Lower leg skin (tissue), 4 donors: ENCODE measurements around the gene MAPK9. TPM values are rescaled to one million over a fixed set of nuclear protein-coding genes. Genes with fewer than 3 reads are reported as not detected.

Experiments used
- DNase-seq, 2 donors: peaks; one replicate each; pipeline ENCODE4 v3.0.0-alpha.2; 2019; ENCODE audit warnings: low spot score in 2 of 2
- H3K4me3 ChIP-seq: fragments of 200-600 bp; sonication (generic); 2 replicates; pipeline ENCODE4 v1.5.1; 2017; ENCODE audit warnings: mild to moderate bottlenecking, low read depth; ENCODE audit not compliant: poor library complexity, severe bottlenecking
- POLR2A ChIP-seq, 2 donors: fragments of 450-650 bp; IDR thresholded peaks; one replicate each; pipeline ENCODE4 v1.6.1; 2016 to 2017; ENCODE audit warnings: antibody characterized with exemption in 2 of 2, mild to moderate bottlenecking in 1 of 2, moderate library complexity in 1 of 2
- WGBS, 2 donors: methylation state at CpG; one replicate each; pipeline ENCODE4 v1.1.5; 2018; 5-methylcytosine and 5-hydroxymethylcytosine counted together
- intact Hi-C: fragments of 100-400 bp; cut with DNase I; formaldehyde crosslinking; loops from one replicate; pipeline ENCODE4 v1.15.0; 2023; ENCODE audit warnings: low total_unique reads
- total RNA-seq, 4 donors: library from RNA; depleted of rRNA; stranded (reverse); fragments of >200 nt; gene quantifications; one replicate each; pipeline ENCODE4 v1.1.0, GENCODE V29; 2016
- TF ChIP-seq, protein P1 (sequence below), 3 donors: fragments of 450-650 bp; IDR thresholded peaks; one replicate each; pipeline ENCODE4 v1.5.1; 2016; ENCODE audit warnings: antibody characterized with exemption in 3 of 3, mild to moderate bottlenecking in 3 of 3, moderate library complexity in 2 of 3

Gene MAPK9
- total RNA-seq, 4 donors from 2014 or later, result 10.4 to 18.4 (median 15.4) TPM

DNA sequence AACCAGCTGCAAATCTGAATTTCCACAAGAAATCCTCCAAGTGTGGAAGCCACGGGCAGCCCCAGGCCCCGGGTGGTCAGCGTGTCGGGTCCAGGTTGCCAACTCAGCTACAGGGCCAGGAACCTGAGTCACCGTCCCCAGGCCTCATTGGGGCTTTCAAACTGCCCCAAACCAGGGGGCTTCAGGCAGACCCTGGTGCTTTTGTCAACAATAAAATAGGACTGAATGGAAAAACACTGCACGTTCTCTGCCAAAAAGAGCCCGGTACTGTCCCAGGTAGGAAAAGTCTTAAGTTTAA lies 37.2 kb upstream of the MAPK9 start:
- no peak for DNase-seq
- WGBS, 2 donors, result 90 to 91% methylated on average over 7 of the region's 7 CpGs
- TF ChIP-seq, protein P1, sequence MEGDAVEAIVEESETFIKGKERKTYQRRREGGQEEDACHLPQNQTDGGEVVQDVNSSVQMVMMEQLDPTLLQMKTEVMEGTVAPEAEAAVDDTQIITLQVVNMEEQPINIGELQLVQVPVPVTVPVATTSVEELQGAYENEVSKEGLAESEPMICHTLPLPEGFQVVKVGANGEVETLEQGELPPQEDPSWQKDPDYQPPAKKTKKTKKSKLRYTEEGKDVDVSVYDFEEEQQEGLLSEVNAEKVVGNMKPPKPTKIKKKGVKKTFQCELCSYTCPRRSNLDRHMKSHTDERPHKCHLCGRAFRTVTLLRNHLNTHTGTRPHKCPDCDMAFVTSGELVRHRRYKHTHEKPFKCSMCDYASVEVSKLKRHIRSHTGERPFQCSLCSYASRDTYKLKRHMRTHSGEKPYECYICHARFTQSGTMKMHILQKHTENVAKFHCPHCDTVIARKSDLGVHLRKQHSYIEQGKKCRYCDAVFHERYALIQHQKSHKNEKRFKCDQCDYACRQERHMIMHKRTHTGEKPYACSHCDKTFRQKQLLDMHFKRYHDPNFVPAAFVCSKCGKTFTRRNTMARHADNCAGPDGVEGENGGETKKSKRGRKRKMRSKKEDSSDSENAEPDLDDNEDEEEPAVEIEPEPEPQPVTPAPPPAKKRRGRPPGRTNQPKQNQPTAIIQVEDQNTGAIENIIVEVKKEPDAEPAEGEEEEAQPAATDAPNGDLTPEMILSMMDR (IDR thresholded peaks at IDR 0.05), result no peak
- TF ChIP-seq POLR2A (IDR thresholded peaks at IDR 0.05), result no peak
- no peak overlapping the region for H3K4me3 ChIP-seq
- intact Hi-C loops, result loop anchor here (5.0 kb wide), 1 partner anchor 202 kb away; no protein-coding TSS in a partner anchor

DNA sequence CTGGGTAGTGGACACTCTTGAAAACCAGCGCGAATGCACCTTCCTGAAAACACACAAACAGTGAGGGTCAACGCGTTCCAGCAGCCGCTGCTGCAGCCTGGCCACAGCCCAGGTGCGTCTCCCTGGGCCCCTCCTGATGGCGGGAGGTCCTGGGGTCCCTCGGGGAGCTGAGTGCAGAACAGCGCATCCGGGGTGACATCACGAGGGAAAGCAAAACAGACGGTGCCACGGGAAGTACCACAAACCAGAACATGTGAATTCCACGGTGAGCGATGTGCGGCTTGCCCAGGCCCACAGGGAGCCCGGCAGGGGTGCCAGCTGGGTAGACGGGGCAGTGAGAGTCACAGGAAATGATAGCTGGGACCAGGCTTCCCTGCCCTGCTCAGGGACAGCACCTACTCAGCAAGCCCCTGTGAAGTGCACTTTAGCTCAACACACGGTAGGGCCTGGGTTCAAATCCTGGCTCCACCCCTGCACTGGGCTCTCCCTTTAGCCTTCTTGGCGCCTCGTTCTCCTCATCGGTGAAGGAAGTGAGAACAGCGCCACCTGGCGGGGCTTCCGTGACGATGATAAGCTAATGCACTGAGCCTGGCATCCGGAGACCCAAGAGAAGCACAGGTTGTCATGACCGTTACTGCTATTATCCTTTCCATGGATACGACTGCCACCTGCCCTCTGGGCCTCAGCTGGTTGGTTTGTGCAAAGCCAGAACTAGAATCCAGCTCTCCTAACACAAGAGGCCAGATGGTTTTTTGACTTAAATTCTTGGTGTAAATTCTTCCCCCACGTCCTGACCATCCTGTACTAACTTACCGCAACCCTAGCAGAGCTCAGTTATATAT lies 36.6 kb upstream of the MAPK9 start:
- TF ChIP-seq, protein P1 (IDR thresholded peaks at IDR 0.05), result peak in 1 of 3 donors; percentile 19
- no peak for TF ChIP-seq POLR2A (IDR thresholded peaks at IDR 0.05)

DNA sequence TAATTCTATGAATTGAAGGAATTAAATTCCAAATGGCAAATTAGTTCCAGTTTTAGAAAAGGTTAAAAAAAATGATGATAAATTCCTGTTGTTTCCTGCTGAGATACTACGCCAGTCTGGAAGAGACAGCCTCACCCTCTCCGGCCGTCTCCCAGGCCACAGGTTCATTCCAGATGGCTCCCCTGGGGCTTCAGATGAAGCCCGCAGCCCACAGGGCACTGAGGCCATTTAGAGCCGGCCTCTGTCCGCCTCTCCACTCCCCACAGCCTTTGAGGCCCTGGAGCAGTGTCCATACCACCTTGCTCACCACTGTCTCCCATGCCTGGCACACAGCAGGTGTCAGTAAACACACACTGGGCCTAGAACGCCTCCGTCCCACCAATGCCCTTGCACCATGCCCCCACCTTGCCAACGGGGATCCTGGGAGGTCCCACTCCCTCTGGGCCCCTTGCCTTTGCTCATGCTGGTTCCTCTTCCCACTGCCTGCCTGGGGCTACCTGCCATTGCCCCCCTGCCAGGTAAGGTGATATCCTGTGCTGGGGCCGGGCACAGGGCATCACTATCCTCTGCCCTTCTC lies 35.2 kb upstream of the MAPK9 start:
- 84 to 87% methylated on average over 10 of the region's 10 CpGs for WGBS, 2 donors
- intact Hi-C loops, result loop anchor here (5.0 kb wide), 1 partner anchor 200 kb away; no protein-coding TSS in a partner anchor

More for the DNA sequence above, 36.6 kb upstream of the MAPK9 start:
- intact Hi-C loops, result loop anchor here (5.0 kb wide), 1 partner anchor 201 kb away; no protein-coding TSS in a partner anchor
- DNase-seq, result peak; percentile 71 to 96
- WGBS, 2 donors, result 66 to 67% methylated on average over 29 to 31 of the region's 31 CpGs
- no peak overlapping the region for H3K4me3 ChIP-seq

DNA sequence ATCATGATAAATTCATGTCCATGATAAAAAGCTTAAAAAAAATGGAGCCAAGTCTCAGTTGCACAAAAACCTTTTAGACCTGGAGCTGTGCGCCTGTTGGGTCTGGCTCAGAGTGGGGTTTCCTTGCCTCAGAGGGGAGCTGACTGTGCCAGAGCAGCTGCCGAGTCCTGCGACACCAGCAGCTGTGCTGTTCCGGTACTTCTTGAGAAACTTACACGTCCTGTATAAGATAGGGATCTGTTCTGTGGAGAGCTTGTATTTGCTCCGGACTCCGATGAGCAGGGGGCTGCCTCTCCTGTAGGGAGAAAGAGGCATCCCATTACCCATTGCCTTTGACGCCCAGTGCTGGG lies 32.7 kb upstream of the MAPK9 start:
- TF ChIP-seq, protein P1 (IDR thresholded peaks at IDR 0.05), result no peak
- no peak for TF ChIP-seq POLR2A (IDR thresholded peaks at IDR 0.05)
- no peak for DNase-seq
- intact Hi-C loops, result no loop called here
- no peak overlapping the region for H3K4me3 ChIP-seq
- WGBS, 2 donors, result 76 to 87% methylated on average over 7 to 8 of the region's 8 CpGs

More for the DNA sequence above, 35.2 kb upstream of the MAPK9 start:
- no peak for DNase-seq
- H3K4me3 ChIP-seq, result no peak overlapping the region
- TF ChIP-seq, protein P1 (IDR thresholded peaks at IDR 0.05), result no peak
- TF ChIP-seq POLR2A (IDR thresholded peaks at IDR 0.05), result no peak

DNA sequence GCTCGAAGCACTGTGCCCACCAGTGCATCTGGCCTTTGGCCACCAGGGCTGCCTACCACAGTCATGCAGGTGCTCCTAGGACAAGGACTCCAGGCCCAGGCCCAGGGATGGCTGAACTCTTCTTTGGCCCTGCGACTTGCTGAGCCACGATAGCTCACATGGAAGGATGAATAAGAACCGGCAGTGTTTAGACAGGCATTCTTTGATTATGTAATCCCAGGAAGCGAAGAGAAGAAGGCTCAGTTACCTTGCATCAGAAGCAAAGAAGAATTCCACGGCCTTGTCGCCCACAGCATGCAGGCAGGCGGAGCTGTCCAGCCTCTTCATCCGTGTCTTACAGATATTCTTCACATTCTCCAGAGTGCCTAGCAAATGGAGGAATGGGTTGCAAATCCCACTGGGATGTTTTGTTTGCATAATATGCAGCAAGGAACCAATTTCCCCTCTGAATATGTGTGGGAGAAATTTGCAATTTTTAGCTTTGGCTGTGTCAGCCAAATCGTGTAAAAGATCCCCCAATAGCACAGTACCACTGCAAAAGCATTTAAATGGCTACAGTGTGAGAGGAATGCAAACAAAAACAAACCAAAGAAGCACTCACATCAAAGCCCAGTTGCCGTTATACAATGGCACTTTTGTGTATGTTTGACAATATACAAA lies 32.2 kb upstream of the MAPK9 start:
- 59 to 60% methylated on average over 11 of the region's 11 CpGs for WGBS, 2 donors
- intact Hi-C loops, result no loop called here
- H3K4me3 ChIP-seq, result no peak overlapping the region
- no peak for TF ChIP-seq POLR2A (IDR thresholded peaks at IDR 0.05)
- TF ChIP-seq, protein P1 (IDR thresholded peaks at IDR 0.05), result no peak
- DNase-seq, result no peak
